Lower leg skin (tissue), 3 donors: ENCODE results near the gene SLC16A8.

ENCODE experiments used
- POLR2A ChIP-seq, 2 donors: fragments of 450-650 bp; IDR thresholded peaks; one replicate each; pipeline ENCODE4 v1.6.1; 2016 to 2017; ENCODE audit warnings: antibody characterized with exemption in 2 of 2, mild to moderate bottlenecking in 1 of 2, moderate library complexity in 1 of 2
- TF ChIP-seq, protein P1 (sequence below), 3 donors: fragments of 450-650 bp; IDR thresholded peaks; one replicate each; pipeline ENCODE4 v1.5.1; 2016; ENCODE audit warnings: antibody characterized with exemption in 3 of 3, mild to moderate bottlenecking in 3 of 3, moderate library complexity in 2 of 3

DNA sequence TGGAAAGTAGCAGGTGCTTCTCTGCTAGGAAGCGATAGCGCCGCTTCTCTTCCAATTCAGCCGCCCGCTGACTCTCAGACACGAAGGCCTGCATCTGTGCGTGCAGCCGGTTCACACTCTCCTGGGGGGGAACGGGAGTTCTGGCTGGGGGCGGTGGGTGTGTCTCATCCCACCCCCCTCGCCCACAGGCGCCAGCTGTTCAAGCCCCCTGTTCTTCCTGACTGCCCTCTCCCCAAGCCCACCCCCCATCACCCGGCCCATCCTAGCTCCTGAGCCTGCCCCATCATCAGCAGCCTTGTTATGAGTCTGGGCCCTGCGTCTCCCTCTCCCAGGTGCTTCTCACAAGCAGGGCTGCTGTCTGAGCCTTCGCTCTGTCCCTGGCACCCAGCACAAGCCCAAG is 13.1 kb upstream of the SLC16A8 start:
- TF ChIP-seq, protein P1, sequence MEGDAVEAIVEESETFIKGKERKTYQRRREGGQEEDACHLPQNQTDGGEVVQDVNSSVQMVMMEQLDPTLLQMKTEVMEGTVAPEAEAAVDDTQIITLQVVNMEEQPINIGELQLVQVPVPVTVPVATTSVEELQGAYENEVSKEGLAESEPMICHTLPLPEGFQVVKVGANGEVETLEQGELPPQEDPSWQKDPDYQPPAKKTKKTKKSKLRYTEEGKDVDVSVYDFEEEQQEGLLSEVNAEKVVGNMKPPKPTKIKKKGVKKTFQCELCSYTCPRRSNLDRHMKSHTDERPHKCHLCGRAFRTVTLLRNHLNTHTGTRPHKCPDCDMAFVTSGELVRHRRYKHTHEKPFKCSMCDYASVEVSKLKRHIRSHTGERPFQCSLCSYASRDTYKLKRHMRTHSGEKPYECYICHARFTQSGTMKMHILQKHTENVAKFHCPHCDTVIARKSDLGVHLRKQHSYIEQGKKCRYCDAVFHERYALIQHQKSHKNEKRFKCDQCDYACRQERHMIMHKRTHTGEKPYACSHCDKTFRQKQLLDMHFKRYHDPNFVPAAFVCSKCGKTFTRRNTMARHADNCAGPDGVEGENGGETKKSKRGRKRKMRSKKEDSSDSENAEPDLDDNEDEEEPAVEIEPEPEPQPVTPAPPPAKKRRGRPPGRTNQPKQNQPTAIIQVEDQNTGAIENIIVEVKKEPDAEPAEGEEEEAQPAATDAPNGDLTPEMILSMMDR (IDR thresholded peaks at IDR 0.05) = no peak
- no peak for TF ChIP-seq POLR2A (IDR thresholded peaks at IDR 0.05)
